Right lobe of liver (tissue), 6 donors: Measurements from ENCODE around the gene CLDN7. TPM values are rescaled to one million over a fixed set of nuclear protein-coding genes. Genes with fewer than 3 reads are reported as not detected.

Experiments used
- ATAC-seq, 4 donors: fragments of 200-7000 bp; cut with Tn5 transposase; one replicate each; pipeline ENCODE4 v1.9.1; 2020; ENCODE audit warnings: mild to moderate bottlenecking in 4 of 4, moderate library complexity in 4 of 4
- DNase-seq, 3 donors: peaks; one replicate each; pipeline ENCODE4 v3.0.0-alpha.2; 2020
- H3K27ac ChIP-seq, 3 donors: fragments of 200-600 bp; one replicate each; pipeline ENCODE4 v1.8.0; 2022
- H3K27me3 ChIP-seq, 2 donors: fragments of 200-600 bp; one replicate each; pipeline ENCODE4 v1.8.0; 2022
- H3K36me3 ChIP-seq, 4 donors: fragments of 200-600 bp; sonication (generic) in 1 of 4; one replicate each; pipeline versions ENCODE4 v1.5.1 to v1.8.0; 2017 to 2022; ENCODE audit warnings: control low read depth in 1 of 4
- H3K4me1 ChIP-seq, 4 donors: fragments of 200-600 bp; sonication (generic) in 1 of 4; one replicate each; pipeline versions ENCODE4 v1.5.1 to v1.8.0; 2017 to 2022; ENCODE audit warnings: control low read depth in 1 of 4
- H3K4me3 ChIP-seq, 3 donors: fragments of 200-600 bp; one replicate each; pipeline ENCODE4 v1.8.0; 2022
- H3K9me3 ChIP-seq, 4 donors: fragments of 200-600 bp; sonication (generic) in 1 of 4; one replicate each; pipeline versions ENCODE4 v1.5.1 to v1.8.0; 2017 to 2022; ENCODE audit warnings: control low read depth in 1 of 4
- POLR2A ChIP-seq: fragments of 450-650 bp; IDR thresholded peaks from one replicate; pipeline ENCODE4 v1.6.1; 2017; ENCODE audit warnings: antibody characterized with exemption, mild to moderate bottlenecking
- WGBS: methylation state at CpG from one replicate; pipeline ENCODE4 v1.1.6; 2018; ENCODE audit warnings: low coverage, low lambda C conversion rate; ENCODE audit not compliant: insufficient coverage; ENCODE audit errors: missing lambda C conversion rate; 5-methylcytosine and 5-hydroxymethylcytosine counted together
- intact Hi-C, 2 donors: fragments of 100-400 bp; cut with DNase I; formaldehyde crosslinking; loops; one replicate each; pipeline versions ENCODE4 v1.11.2 to v1.14.1; 2022
- total RNA-seq, 6 experiments: library from RNA; depleted of rRNA in 2 of 6; stranded (reverse); fragments of >200 nt in 2 of 6; fragmentation: NEBNext Ultra II Directional in 3 of 6; extraction: Animal tissue kit (Norgen Biotek cat#: 25700) in 3 of 6; gene quantifications; one replicate each; pipeline versions ENCODE4 v1.1.0 to v1.2.4, GENCODE V29; 2016 to 2023
- TF ChIP-seq, protein P1 (sequence below), 4 donors: fragments of 200-600 bp in 3 of 4; fragments of 450-650 bp in 1 of 4; IDR thresholded peaks; one replicate each; pipeline versions ENCODE4 v1.5.1 to v1.8.0; 2016 to 2022; ENCODE audit warnings: antibody characterized with exemption in 4 of 4, mild to moderate bottlenecking in 2 of 4
- donor health status: DM: no; HTN: yes; CAD: no.
- donor health status: DM: no; HTN: no; CAD: no.
- donor health status: DM: no; HTN: no; CAD: no.
- donor health status: DM: no; HTN: yes; CAD: no.
- donor health status: DM: no; HTN: yes; CAD: no.

The CLDN7 gene
- total RNA-seq, 6 experiments from 2014 or later = 9.6 to 114 (median 23.3) TPM

DNA sequence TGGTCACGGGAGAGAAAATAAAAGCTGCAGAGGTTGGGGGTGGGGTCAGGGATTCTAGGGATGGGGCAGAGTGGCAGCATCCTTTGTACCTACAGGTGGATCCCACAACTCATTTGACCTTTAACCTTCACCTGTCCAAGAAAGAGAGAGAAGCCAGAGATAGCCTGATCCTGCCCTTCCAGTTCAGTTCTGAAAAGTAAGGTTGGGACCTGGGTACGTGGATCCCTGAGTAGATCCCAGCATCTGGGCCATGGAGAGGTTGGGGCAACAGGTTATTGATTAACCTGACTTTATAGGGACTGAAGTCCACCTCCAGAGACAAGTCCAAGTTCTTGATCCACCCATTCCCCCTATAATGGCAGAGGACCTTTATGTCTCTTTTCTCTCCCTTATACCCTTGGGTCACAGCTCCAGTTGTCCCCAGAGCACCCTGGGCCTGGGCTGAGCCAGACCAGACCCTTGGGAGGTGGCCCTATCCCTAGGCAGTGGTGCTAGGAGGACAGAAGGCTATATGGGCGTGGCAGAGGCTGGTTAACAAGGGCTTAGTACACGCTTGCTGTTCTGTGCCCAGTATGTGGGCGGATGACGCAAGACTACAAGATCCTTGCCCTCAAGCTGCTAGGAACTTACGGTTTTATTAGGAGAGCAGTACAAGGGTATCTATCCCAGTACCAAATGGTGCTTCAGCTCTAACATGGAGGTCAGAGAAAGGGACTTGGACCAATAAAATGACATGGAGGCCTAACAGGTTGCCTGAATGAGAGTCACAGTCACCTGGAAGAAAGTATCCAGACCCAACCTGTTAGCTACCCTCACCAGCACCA is 3.3 kb downstream of the CLDN7 start:
- TF ChIP-seq, protein P1, sequence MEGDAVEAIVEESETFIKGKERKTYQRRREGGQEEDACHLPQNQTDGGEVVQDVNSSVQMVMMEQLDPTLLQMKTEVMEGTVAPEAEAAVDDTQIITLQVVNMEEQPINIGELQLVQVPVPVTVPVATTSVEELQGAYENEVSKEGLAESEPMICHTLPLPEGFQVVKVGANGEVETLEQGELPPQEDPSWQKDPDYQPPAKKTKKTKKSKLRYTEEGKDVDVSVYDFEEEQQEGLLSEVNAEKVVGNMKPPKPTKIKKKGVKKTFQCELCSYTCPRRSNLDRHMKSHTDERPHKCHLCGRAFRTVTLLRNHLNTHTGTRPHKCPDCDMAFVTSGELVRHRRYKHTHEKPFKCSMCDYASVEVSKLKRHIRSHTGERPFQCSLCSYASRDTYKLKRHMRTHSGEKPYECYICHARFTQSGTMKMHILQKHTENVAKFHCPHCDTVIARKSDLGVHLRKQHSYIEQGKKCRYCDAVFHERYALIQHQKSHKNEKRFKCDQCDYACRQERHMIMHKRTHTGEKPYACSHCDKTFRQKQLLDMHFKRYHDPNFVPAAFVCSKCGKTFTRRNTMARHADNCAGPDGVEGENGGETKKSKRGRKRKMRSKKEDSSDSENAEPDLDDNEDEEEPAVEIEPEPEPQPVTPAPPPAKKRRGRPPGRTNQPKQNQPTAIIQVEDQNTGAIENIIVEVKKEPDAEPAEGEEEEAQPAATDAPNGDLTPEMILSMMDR (IDR thresholded peaks at IDR 0.05) = no peak
- TF ChIP-seq POLR2A = peak; percentile 83
- DNase-seq = peak; percentile 76 to 90 (median 88)
- H3K9me3 ChIP-seq = no peaks in the 10 kb centered on the region
- intact Hi-C loops = no loop called here
- 24% methylated on average over 7 of the region's 7 CpGs for WGBS
- peaks cover 0 to 50% (median 13%) of the 10 kb centered on the region in 4 donors for H3K4me1 ChIP-seq
- H3K27me3 ChIP-seq = no peaks in the 10 kb centered on the region
- H3K27ac ChIP-seq = peak overlapping the region; percentile 96 to 99 (median 98)
- peak; percentile 66 to 78 (median 74) for ATAC-seq
- peaks cover 0 to 26% (median 7%) of the 10 kb centered on the region in 4 donors for H3K36me3 ChIP-seq
- H3K4me3 ChIP-seq = peak overlapping the region; percentile 64 to 73 (median 66)

DNA sequence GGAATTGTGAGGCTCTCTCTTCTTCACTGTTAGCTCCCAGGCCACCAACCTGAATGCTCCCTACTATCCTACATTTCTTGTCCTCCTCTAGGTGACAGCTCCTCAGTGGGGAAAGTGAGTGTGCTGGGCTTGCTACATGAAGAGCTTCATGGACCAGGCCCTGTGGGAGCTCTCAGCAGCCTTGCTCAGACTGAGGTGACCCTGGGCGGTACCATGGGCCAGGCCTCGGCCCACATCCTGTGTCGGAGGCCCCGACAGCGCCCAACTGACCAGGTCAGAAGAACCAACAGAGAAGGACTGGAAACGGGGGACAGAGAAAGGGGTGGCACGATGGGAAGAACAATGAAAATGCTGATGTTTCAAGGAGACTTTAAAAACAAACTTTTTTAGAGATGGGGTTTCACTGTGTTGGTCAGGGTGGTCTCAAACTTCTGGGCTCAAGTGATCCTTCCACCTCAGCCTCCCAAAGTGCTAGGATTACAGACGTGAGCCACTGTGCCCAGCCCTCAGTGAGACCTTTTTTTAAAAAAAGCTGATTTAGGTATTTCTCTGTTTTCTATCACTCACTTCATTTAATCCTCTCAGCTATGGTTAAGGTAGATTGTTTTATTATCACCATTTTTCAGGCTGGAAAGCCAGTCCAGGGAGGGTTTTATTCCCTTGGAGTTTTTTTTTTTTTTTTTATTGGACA is 5.4 kb downstream of the CLDN7 start:
- 85% methylated on average over 5 of the region's 8 CpGs for WGBS

DNA sequence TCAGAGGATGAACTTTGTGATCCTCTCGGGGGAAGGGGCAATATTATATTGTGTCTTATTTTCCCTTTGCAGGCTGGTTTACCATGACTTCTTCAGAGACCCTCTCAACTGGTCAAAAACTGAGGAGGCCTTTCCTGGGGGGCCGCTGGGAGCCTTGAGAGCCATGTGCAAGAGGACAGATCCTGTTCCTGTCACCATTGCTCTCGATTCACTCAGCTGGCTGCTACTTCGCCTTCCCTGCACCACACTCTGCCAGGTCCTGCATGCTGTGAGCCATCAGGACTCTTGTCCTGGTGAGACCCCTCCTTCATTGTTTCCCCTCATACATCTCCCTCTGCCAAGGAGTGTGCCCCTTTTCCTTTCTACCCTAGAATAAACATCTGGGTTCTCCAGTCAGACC is 7.8 kb downstream of the CLDN7 start:
- Histone ChIP-seq H3K27ac (no peak overlapping the region), H3K4me3 (no peak overlapping the region), H3K36me3 (peaks cover 0 to 26% (median 6%) of the 10 kb centered on the region in 4 donors), H3K4me1 (peaks cover 0 to 39% (median 14%) of the 10 kb centered on the region in 4 donors), H3K27me3 (no peaks in the 10 kb centered on the region), H3K9me3 (no peaks in the 10 kb centered on the region)
- 86% methylated on average over 4 of the region's 4 CpGs for WGBS
- TF ChIP-seq, protein P1 (IDR thresholded peaks at IDR 0.05) = no peak
- no peak for TF ChIP-seq POLR2A
- no peak for ATAC-seq
- intact Hi-C loops = no loop called here
- no peak for DNase-seq

More for the DNA sequence above, 5.4 kb downstream of the CLDN7 start:
- no peaks in the 10 kb centered on the region for H3K27me3 ChIP-seq
- DNase-seq (no peak), ATAC-seq (no peak)
- H3K36me3 ChIP-seq = peaks cover 0 to 26% (median 7%) of the 10 kb centered on the region in 4 donors
- H3K9me3 ChIP-seq = no peaks in the 10 kb centered on the region
- H3K4me1 ChIP-seq = peaks cover 0 to 43% (median 10%) of the 10 kb centered on the region in 4 donors
- no peak overlapping the region for H3K4me3 ChIP-seq
- TF ChIP-seq POLR2A = no peak
- TF ChIP-seq, protein P1 (IDR thresholded peaks at IDR 0.05) = no peak
- peak overlapping the region in 1 of 3 donors; percentile 98 for H3K27ac ChIP-seq
- intact Hi-C loops = no loop called here

DNA sequence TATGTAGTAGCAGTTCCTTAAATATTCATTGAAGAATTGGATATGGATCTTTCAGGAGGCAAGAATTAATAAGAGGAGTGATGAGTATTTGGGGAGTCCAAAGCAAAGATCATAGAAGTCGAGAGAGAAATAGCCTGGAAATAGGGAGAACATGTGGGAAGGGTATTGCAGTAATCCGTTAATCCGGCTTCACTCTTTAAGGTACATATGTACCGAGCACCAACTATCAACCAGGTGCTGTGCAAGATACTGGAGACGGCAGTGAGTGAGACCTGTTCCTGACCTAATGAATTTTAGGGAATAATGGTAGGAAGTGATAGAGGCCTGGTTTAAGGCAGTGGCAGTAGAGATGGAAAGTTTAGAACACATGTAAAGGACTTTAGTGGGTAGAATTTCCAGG is 9.2 kb downstream of the CLDN7 start:
- H3K9me3 ChIP-seq = no peaks in the 10 kb centered on the region
- WGBS = 61% methylated on average over 5 of the region's 5 CpGs
- TF ChIP-seq POLR2A = no peak
- TF ChIP-seq, protein P1 (IDR thresholded peaks at IDR 0.05) = no peak
- H3K4me3 ChIP-seq = peak overlapping the region; percentile 75 to 96 (median 85)
- ATAC-seq (no peak), DNase-seq (no peak)
- peak overlapping the region; percentile 99 to 100 (median 99) for H3K27ac ChIP-seq
- H3K27me3 ChIP-seq = no peaks in the 10 kb centered on the region
- peaks cover 0 to 34% (median 12%) of the 10 kb centered on the region in 4 donors for H3K4me1 ChIP-seq
- intact Hi-C loops = no loop called here
- peaks cover 0 to 26% (median 6%) of the 10 kb centered on the region in 4 donors for H3K36me3 ChIP-seq
